ENCODE results near the gene RAD51B.

Gene RAD51B

DNA sequence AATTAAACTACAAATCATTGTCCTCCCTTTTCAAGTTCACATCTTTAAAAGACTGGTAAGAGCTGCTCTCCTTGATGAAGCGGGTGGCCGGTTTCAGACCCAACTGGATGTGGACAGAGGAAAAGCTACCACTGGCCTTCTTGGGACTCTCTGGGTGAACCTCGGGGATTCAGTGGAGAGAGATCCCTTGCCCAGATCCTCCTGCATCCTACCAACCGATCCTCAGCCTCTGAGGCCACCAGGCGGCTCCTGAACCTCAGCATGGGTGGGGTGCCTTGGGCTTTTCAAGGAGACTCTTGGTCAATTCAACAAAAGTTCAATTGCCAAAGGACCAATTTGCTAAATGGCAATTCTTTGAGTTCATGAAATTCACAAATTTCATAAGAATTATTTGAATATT, 888.8 kb downstream of the RAD51B start:
- no peaks in the 10 kb centered on the region for H3K27me3 ChIP-seq (ENCODE audit: control insufficient read depth in 5 of 5, insufficient read depth in 4 of 5, low read length in 5 of 5)
- peaks cover 6 to 28% (median 18%) of the 10 kb centered on the region in 5 donors for H3K4me1 ChIP-seq (ENCODE audit: control insufficient read depth in 5 of 5, insufficient read depth in 5 of 5, low read length in 5 of 5)
- no peaks in the 10 kb centered on the region for H3K36me3 ChIP-seq (ENCODE audit: control insufficient read depth in 5 of 5, insufficient read depth in 5 of 5, low read length in 5 of 5)
- no peaks in the 10 kb centered on the region for H3K9me3 ChIP-seq (ENCODE audit: control insufficient read depth in 5 of 5, low read length in 5 of 5)
- no peak overlapping the region for H3K9ac ChIP-seq (ENCODE audit: low read length in 5 of 5)
- H3K4me3 ChIP-seq (ENCODE audit: low read depth in 1 of 5, low read length in 5 of 5), result no peak overlapping the region
- H3K27ac ChIP-seq (ENCODE audit: low read depth, low read length), result peak overlapping the region; percentile 15

DNA sequence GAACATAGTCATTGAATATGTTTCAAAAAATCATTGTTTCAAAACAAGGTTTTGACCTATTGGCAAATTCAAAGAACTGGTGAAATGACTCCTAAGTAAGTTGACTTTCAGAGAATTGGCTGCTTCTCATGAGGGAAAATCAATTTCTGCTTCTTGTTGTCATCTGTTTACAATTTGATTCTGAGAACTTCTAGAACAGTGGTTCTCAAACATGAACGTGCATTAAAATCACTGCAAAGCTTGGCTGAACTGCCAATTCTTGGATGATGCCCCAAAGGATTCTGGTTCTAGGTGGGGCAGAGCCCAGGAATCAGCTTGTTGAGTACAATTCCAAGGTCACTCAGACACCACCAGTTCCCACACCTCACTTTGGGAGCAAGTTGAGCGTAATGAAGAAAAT, 889.4 kb downstream of the RAD51B start:
- H3K4me3 ChIP-seq (ENCODE audit: low read depth in 1 of 5, low read length in 5 of 5), result no peak overlapping the region
- no peaks in the 10 kb centered on the region for H3K27me3 ChIP-seq (ENCODE audit: control insufficient read depth in 5 of 5, insufficient read depth in 4 of 5, low read length in 5 of 5)
- H3K36me3 ChIP-seq (ENCODE audit: control insufficient read depth in 5 of 5, insufficient read depth in 5 of 5, low read length in 5 of 5), result no peaks in the 10 kb centered on the region
- peaks cover 6 to 34% (median 18%) of the 10 kb centered on the region in 5 donors for H3K4me1 ChIP-seq (ENCODE audit: control insufficient read depth in 5 of 5, insufficient read depth in 5 of 5, low read length in 5 of 5)
- no peak overlapping the region for H3K27ac ChIP-seq (ENCODE audit: low read depth, low read length)
- no peaks in the 10 kb centered on the region for H3K9me3 ChIP-seq (ENCODE audit: control insufficient read depth in 5 of 5, low read length in 5 of 5)
- no peak overlapping the region for H3K9ac ChIP-seq (ENCODE audit: low read length in 5 of 5)

DNA sequence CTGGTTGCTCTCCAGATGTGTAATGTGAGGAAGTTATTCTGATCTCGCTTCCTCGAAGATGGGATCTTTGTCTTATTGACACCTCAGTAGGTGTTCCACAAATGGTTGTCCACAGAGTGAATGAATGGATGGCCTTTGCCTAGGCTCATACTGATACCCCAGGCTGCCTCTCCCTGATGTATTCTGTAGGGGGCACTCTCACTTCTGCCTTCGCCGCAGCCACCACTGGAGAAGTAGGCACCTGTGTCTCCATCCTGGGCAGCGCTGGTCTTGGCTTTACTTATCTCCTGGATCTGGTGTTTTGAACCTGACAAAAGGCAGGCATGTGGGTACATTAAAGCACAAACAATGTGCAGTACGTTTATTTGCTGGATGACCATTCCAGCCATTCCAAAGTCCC, 891.2 kb downstream of the RAD51B start:
- no peak overlapping the region for H3K4me3 ChIP-seq (ENCODE audit: low read depth in 1 of 5, low read length in 5 of 5)
- H3K9ac ChIP-seq (ENCODE audit: low read length in 5 of 5), result no peak overlapping the region
- H3K36me3 ChIP-seq (ENCODE audit: control insufficient read depth in 5 of 5, insufficient read depth in 5 of 5, low read length in 5 of 5), result no peaks in the 10 kb centered on the region
- H3K4me1 ChIP-seq (ENCODE audit: control insufficient read depth in 5 of 5, insufficient read depth in 5 of 5, low read length in 5 of 5), result peaks cover 3 to 22% (median 15%) of the 10 kb centered on the region in 5 donors
- no peak overlapping the region for H3K27ac ChIP-seq (ENCODE audit: low read depth, low read length)
- H3K27me3 ChIP-seq (ENCODE audit: control insufficient read depth in 5 of 5, insufficient read depth in 4 of 5, low read length in 5 of 5), result no peaks in the 10 kb centered on the region
- no peaks in the 10 kb centered on the region for H3K9me3 ChIP-seq (ENCODE audit: control insufficient read depth in 5 of 5, low read length in 5 of 5)

DNA sequence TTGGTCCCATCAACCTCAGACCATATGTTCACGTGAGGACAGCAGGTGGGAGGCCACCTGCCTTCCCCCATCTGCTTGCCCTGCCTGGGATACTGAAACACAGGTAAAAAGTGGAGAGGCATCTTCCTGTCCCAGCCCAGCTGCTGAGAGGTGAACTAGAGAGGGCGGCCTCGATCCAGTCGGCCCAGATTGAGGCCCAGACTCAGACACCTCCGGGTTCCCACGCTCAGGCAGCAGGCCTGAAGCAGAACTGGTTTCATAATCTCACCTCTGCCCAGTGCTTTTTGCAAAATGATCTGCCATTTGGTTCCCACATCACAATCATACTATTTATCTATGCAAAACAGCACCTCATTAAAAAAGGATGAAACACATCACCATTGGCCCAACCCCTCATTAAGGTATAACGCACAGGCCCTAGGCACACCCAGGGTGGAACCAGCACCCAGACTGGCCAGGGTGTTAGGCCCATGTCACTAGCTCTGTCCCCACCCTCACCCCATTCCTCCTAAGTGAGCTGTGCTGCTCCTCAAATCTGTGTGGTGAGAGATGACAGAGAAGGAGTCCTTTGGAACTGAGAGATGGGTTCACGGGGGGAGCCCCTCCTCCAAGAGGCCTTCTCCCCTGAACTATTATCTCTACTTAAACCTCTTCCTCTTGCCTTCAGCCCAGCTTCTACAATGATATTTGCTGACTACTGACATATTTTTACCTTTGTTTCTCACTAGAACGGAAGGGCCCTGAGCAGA, 892.2 kb downstream of the RAD51B start:
- Histone ChIP-seq H3K27me3 (ENCODE audit: control insufficient read depth in 5 of 5, insufficient read depth in 4 of 5, low read length in 5 of 5) (no peaks in the 10 kb centered on the region), H3K9me3 (ENCODE audit: control insufficient read depth in 5 of 5, low read length in 5 of 5) (no peaks in the 10 kb centered on the region), H3K4me1 (ENCODE audit: control insufficient read depth in 5 of 5, insufficient read depth in 5 of 5, low read length in 5 of 5) (peaks cover 3 to 18% (median 11%) of the 10 kb centered on the region in 5 donors), H3K4me3 (ENCODE audit: low read depth in 1 of 5, low read length in 5 of 5) (no peak overlapping the region), H3K36me3 (ENCODE audit: control insufficient read depth in 5 of 5, insufficient read depth in 5 of 5, low read length in 5 of 5) (no peaks in the 10 kb centered on the region), H3K27ac (ENCODE audit: low read depth, low read length) (no peak overlapping the region), H3K9ac (ENCODE audit: low read length in 5 of 5) (no peak overlapping the region)

DNA sequence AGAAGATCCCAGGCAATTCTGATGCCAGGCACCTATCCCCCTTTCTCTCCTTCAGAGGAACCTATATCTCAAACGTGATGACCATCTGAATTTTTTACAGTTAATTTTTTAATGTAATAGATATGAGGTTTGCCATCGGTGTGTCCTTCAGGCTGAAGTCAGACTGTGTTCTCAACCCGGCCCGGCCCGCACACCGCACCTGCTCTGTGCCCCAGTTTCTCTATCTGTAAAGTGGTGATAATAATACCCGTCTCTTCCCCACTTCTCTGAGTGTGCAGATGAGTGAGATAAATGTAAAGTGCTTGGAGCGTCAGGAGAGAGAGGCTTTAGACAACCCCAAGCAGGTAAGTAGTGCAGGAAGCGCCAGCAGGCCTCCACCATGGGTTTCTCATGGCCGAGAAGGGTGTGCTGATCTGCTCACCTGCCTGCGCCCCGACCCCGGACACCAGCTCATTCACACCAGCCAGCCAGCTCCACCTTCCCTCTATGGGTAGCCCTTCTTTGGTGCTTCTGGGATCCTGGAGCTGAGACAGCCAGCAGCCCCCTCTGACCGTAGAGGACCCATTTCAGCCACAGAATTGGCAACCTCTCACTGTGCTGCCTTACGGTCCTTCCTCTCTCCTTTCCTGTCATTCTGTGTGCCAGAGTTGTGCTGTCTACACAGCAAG, 893.3 kb downstream of the RAD51B start:
- no peak overlapping the region for H3K9ac ChIP-seq (ENCODE audit: low read length in 5 of 5)
- H3K27me3 ChIP-seq (ENCODE audit: control insufficient read depth in 5 of 5, insufficient read depth in 4 of 5, low read length in 5 of 5), result no peaks in the 10 kb centered on the region
- no peaks in the 10 kb centered on the region for H3K9me3 ChIP-seq (ENCODE audit: control insufficient read depth in 5 of 5, low read length in 5 of 5)
- no peak overlapping the region for H3K4me3 ChIP-seq (ENCODE audit: low read depth in 1 of 5, low read length in 5 of 5)
- no peaks in the 10 kb centered on the region for H3K36me3 ChIP-seq (ENCODE audit: control insufficient read depth in 5 of 5, insufficient read depth in 5 of 5, low read length in 5 of 5)
- H3K27ac ChIP-seq (ENCODE audit: low read depth, low read length), result no peak overlapping the region
- H3K4me1 ChIP-seq (ENCODE audit: control insufficient read depth in 5 of 5, insufficient read depth in 5 of 5, low read length in 5 of 5), result peaks cover 1 to 9% (median 5%) of the 10 kb centered on the region in 5 donors

DNA sequence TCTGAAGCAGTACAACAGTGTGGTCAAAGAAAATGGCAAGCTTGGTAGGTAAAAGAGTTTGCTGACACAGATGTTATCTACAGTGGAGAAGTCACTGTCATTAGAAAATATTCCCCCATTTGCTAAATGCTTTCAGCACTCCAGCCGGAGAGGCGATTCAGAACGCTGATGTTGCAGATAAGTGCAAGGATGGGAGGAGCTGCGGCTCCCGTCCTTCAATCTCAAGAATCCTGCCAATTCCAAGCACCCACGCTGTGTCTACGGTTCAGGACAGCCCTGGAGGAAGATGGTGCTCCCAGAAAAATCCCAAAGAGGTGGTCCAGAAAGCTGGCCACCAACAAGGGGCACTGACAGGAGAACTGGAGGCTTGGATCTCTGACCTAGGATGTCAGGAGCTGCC, 894.2 kb downstream of the RAD51B start:
- no peaks in the 10 kb centered on the region for H3K27me3 ChIP-seq (ENCODE audit: control insufficient read depth in 5 of 5, insufficient read depth in 4 of 5, low read length in 5 of 5)
- no peaks in the 10 kb centered on the region for H3K36me3 ChIP-seq (ENCODE audit: control insufficient read depth in 5 of 5, insufficient read depth in 5 of 5, low read length in 5 of 5)
- H3K4me3 ChIP-seq (ENCODE audit: low read depth in 1 of 5, low read length in 5 of 5), result no peak overlapping the region
- H3K27ac ChIP-seq (ENCODE audit: low read depth, low read length), result no peak overlapping the region
- peaks cover 0 to 7% (median 0%) of the 10 kb centered on the region in 5 donors for H3K4me1 ChIP-seq (ENCODE audit: control insufficient read depth in 5 of 5, insufficient read depth in 5 of 5, low read length in 5 of 5)
- no peaks in the 10 kb centered on the region for H3K9me3 ChIP-seq (ENCODE audit: control insufficient read depth in 5 of 5, low read length in 5 of 5)
- no peak overlapping the region for H3K9ac ChIP-seq (ENCODE audit: low read length in 5 of 5)

DNA sequence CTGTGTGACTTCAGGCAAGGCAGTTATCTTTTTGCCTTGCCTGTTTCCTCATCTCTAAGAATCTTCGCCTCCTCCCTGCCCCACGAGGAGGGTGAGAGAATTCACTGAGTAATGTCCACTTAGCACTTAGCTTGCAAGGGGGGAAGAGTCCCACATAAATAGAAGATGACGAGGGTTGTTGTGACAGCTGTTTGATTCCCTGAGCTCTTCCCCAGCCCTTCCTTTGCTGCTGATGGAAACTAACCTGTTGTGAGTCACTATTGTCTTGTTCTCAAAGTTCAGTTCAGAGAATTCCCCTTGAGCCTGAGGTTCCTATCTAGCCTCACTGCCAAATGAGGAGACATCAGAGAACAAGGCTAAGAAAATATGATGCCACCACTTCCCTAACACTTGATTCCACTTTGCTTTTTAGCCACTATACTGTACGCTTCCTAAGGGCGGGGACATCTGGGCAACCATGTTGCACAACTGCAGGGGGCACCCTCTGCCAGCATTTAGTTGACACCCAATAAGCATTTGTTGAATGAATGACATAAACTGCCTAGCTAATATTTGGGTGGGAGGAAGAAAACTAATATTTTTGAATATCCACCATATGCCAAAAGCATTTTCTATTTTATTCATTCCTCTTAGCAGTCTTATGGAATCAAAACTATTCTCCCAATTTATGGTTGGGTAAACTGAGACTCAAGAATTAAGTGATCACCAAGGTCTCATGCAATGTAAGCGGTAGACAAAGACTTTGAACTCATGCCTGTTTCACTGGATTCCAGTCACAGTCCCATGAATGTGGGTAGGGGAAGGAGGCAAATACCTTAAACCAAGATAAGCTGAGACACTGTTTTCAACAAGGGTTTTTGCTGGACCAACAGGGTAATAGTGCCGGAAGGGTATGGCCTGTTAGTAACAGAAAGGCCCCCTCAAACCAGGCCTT, 895.7 kb downstream of the RAD51B start:
- no peaks in the 10 kb centered on the region for H3K36me3 ChIP-seq (ENCODE audit: control insufficient read depth in 5 of 5, insufficient read depth in 5 of 5, low read length in 5 of 5)
- H3K4me1 ChIP-seq (ENCODE audit: control insufficient read depth in 5 of 5, insufficient read depth in 5 of 5, low read length in 5 of 5), result peaks cover 0 to 7% (median 0%) of the 10 kb centered on the region in 5 donors
- H3K9me3 ChIP-seq (ENCODE audit: control insufficient read depth in 5 of 5, low read length in 5 of 5), result peaks cover 0 to 5% (median 2%) of the 10 kb centered on the region in 5 donors

DNA sequence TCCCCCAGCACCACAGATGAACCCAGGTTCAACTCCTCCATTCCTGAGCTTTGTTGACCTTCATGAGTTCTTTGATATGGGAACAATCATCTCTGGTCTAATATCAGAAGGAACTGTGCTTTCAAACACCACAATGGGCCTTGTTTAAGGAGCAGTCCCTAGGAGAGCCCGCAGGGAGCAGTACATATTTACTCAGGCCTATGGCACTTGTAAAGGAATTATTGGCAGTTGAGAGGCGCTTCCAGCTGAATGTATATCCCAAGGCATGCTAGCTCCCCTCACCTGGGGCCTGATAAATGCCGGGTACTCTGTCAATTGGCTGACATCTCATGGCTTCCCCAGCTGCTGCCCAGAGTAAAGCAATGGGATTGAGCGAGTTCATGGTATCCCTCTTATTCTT, 897.1 kb downstream of the RAD51B start:
- Histone ChIP-seq H3K4me1 (ENCODE audit: control insufficient read depth in 5 of 5, insufficient read depth in 5 of 5, low read length in 5 of 5) (peaks cover 0 to 7% (median 0%) of the 10 kb centered on the region in 5 donors), H3K4me3 (ENCODE audit: low read depth in 1 of 5, low read length in 5 of 5) (no peak overlapping the region), H3K36me3 (ENCODE audit: control insufficient read depth in 5 of 5, insufficient read depth in 5 of 5, low read length in 5 of 5) (no peaks in the 10 kb centered on the region), H3K27me3 (ENCODE audit: control insufficient read depth in 5 of 5, insufficient read depth in 4 of 5, low read length in 5 of 5) (no peaks in the 10 kb centered on the region), H3K27ac (ENCODE audit: low read depth, low read length) (no peak overlapping the region), H3K9me3 (ENCODE audit: control insufficient read depth in 5 of 5, low read length in 5 of 5) (peaks cover 0 to 5% (median 3%) of the 10 kb centered on the region in 5 donors), H3K9ac (ENCODE audit: low read length in 5 of 5) (no peak overlapping the region)

More for the DNA sequence above, 895.7 kb downstream of the RAD51B start:
- Histone ChIP-seq H3K4me3 (ENCODE audit: low read depth in 1 of 5, low read length in 5 of 5) (no peak overlapping the region), H3K27me3 (ENCODE audit: control insufficient read depth in 5 of 5, insufficient read depth in 4 of 5, low read length in 5 of 5) (no peaks in the 10 kb centered on the region), H3K27ac (ENCODE audit: low read depth, low read length) (no peak overlapping the region), H3K9ac (ENCODE audit: low read length in 5 of 5) (no peak overlapping the region)

DNA sequence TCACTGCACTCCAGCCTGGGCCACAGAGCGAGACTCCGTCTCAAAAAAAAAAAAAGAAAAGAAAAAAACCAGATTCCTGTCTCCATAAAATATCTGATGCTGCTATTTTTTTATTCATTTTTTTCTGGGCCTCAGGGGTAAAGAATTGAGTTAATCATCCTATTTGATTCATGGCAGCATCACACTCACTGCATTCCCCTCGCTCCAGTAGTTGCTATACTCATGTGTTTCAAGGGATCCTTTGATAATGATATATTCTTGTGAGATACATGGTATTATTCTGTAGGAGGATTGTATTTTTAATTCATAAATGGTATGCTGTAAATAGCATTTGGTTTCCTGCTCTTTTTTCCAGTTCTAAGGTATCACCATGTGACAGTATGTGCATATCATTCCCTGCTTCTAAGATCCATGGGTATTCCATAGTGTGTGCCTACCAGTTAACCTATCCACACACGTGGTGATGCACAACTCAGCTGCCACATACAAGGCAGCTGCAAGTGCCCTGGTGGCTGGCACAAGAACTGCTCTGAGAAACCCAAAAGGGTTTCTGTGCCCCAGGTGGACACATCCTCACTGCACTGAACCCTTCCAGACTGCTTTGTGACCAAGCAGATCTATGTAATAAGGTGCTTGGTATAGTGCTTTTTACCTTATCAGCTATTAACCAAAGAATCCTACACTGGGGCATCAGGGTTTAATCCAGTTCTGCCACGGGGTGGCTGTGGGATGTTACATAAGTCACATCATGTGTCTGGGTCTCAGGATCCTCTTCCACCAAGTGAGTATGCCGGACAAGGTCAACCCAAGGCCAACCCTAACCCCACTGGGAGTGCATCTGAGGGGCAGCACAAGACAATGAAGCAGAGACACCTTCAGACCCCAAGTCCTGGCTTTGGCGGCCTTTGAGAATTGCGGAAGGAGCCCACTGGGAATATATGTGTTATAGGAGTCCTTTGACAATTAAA, 898.7 kb downstream of the RAD51B start:
- H3K27ac ChIP-seq (ENCODE audit: low read depth, low read length), result no peak overlapping the region
- H3K4me1 ChIP-seq (ENCODE audit: control insufficient read depth in 5 of 5, insufficient read depth in 5 of 5, low read length in 5 of 5), result peaks cover 0 to 10% (median 0%) of the 10 kb centered on the region in 5 donors
- no peak overlapping the region for H3K9ac ChIP-seq (ENCODE audit: low read length in 5 of 5)
- no peaks in the 10 kb centered on the region for H3K27me3 ChIP-seq (ENCODE audit: control insufficient read depth in 5 of 5, insufficient read depth in 4 of 5, low read length in 5 of 5)
- no peak overlapping the region for H3K4me3 ChIP-seq (ENCODE audit: low read depth in 1 of 5, low read length in 5 of 5)
- H3K9me3 ChIP-seq (ENCODE audit: control insufficient read depth in 5 of 5, low read length in 5 of 5), result peaks cover 0 to 5% (median 3%) of the 10 kb centered on the region in 5 donors
- no peaks in the 10 kb centered on the region for H3K36me3 ChIP-seq (ENCODE audit: control insufficient read depth in 5 of 5, insufficient read depth in 5 of 5, low read length in 5 of 5)
